GM12864 (cell line): ENCODE results near the gene PRR35.

Source experiments
- DNase-seq: peaks from one replicate; pipeline ENCODE4 v3.0.0-alpha.2; 2011; ENCODE audit warnings: low read depth
- H3K4me3 ChIP-seq: 2 replicates; pipeline ENCODE4 v1.5.1; 2011; ENCODE audit warnings: mild to moderate bottlenecking, low read depth, low read length, control low read depth
- TF ChIP-seq, protein P1 (sequence below): IDR thresholded peaks from 2 replicates; pipeline ENCODE4 v1.5.1; 2011; ENCODE audit warnings: low read depth, mild to moderate bottlenecking, moderate library complexity, low read length, control low read depth, inconsistent platforms; ENCODE audit errors: missing control alignments

Gene PRR35

GRCh38 chr16:560204-560700 is at the start of gene PRR35:
PRR35 (plus strand) TSS chr16:560394; CDS start chr16:563295, 2,901 bp downstream.
- DNase-seq = no peak
- H3K4me3 ChIP-seq = no peak within 1 kb of the TSS
- TF ChIP-seq, protein P1, sequence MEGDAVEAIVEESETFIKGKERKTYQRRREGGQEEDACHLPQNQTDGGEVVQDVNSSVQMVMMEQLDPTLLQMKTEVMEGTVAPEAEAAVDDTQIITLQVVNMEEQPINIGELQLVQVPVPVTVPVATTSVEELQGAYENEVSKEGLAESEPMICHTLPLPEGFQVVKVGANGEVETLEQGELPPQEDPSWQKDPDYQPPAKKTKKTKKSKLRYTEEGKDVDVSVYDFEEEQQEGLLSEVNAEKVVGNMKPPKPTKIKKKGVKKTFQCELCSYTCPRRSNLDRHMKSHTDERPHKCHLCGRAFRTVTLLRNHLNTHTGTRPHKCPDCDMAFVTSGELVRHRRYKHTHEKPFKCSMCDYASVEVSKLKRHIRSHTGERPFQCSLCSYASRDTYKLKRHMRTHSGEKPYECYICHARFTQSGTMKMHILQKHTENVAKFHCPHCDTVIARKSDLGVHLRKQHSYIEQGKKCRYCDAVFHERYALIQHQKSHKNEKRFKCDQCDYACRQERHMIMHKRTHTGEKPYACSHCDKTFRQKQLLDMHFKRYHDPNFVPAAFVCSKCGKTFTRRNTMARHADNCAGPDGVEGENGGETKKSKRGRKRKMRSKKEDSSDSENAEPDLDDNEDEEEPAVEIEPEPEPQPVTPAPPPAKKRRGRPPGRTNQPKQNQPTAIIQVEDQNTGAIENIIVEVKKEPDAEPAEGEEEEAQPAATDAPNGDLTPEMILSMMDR = no peak

- no peak overlapping the region for H3K4me3 ChIP-seq
- TF ChIP-seq, protein P1 = no peak
- DNase-seq = no peak
These were observed 47.4 kb upstream of the PRR35 start for GRCh38 chr16:512802-513201.

- DNase-seq = no peak
- H3K4me3 ChIP-seq = no peak overlapping the region
- TF ChIP-seq, protein P1 = no peak
These were observed 46.2 kb upstream of the PRR35 start for GRCh38 chr16:513950-514349.

GRCh38 chr16:515175-515938 is 44.8 kb upstream of the PRR35 start:
- no peak overlapping the region for H3K4me3 ChIP-seq
- no peak for DNase-seq
- TF ChIP-seq, protein P1 = no peak

- no peak overlapping the region for H3K4me3 ChIP-seq
- TF ChIP-seq, protein P1 = no peak
- DNase-seq = no peak
These were observed 44.3 kb upstream of the PRR35 start for GRCh38 chr16:515939-516226.

GRCh38 chr16:516301-516700 is 43.9 kb upstream of the PRR35 start:
- TF ChIP-seq, protein P1 = no peak
- no peak overlapping the region for H3K4me3 ChIP-seq
- no peak for DNase-seq

- no peak for DNase-seq
- H3K4me3 ChIP-seq = no peak overlapping the region
- TF ChIP-seq, protein P1 = no peak
These were observed 41.3 kb upstream of the PRR35 start for GRCh38 chr16:518858-519257.
